ENCODE data around the gene ECI1.
"Not testable (repeated sequence)": the region's sequence is repeated elsewhere in the genome, so short reads cannot be mapped to it uniquely, and the experiment has no call there.

ECI1 gene

GRCh38 chr16:2278956-2279800 is 27.8 kb upstream of the ECI1 start:
- DNase-seq = no peak

GRCh38 chr16:2278272-2278608 is 26.9 kb upstream of the ECI1 start:
- no peak for DNase-seq

- DNase-seq = no peak
Observed at GRCh38 chr16:2277466-2278271, 26.3 kb upstream of the ECI1 start.

- no peak for DNase-seq
Observed at GRCh38 chr16:2276368-2277195, 25.2 kb upstream of the ECI1 start.

GRCh38 chr16:2275476-2276367 is 24.3 kb upstream of the ECI1 start:
- no peak for DNase-seq

- no peak for DNase-seq
Observed at GRCh38 chr16:2273931-2274330, 22.5 kb upstream of the ECI1 start.

GRCh38 chr16:2273484-2273883 is 22.1 kb upstream of the ECI1 start:
- no peak for DNase-seq

GRCh38 chr16:2271848-2272461 is 20.6 kb upstream of the ECI1 start:
- DNase-seq = no peak

GRCh38 chr16:2270588-2271470 is 19.4 kb upstream of the ECI1 start:
- DNase-seq = no peak

GRCh38 chr16:2270070-2270462 is 18.7 kb upstream of the ECI1 start:
- DNase-seq = no peak

GRCh38 chr16:2267913-2268666 is 16.7 kb upstream of the ECI1 start, which contains the start of gene RNPS1:
Gene RNPS1 (minus strand): TSS chr16:2268126. CDS start chr16:2264643, 3,483 bp downstream.
- DNase-seq = peak; percentile 55

GRCh38 chr16:2267505-2267912 is 16.1 kb upstream of the ECI1 start:
- DNase-seq = not testable (repeated sequence)

- DNase-seq = not testable (repeated sequence)
Observed at GRCh38 chr16:2266887-2267286, 15.5 kb upstream of the ECI1 start.

- not testable (repeated sequence) for DNase-seq
Observed at GRCh38 chr16:2263026-2263425, 11.6 kb upstream of the ECI1 start.

- no peak for DNase-seq
Observed at GRCh38 chr16:2260250-2260649, 8.9 kb upstream of the ECI1 start.

GRCh38 chr16:2258530-2258929 is 7.1 kb upstream of the ECI1 start:
- not testable (repeated sequence) for DNase-seq

GRCh38 chr16:2257726-2258125 is 6.3 kb upstream of the ECI1 start:
- no peak for DNase-seq

- no peak for DNase-seq
Observed at GRCh38 chr16:2256531-2257140, 5.2 kb upstream of the ECI1 start.

GRCh38 chr16:2253293-2253692 is 1.9 kb upstream of the ECI1 start:
- DNase-seq = no peak

All from NCI-H1436 treated with DMSO at 0.1 percent for 48 hours (cell line).